ENCODE results near the gene IL34. TPM values are rescaled to one million over a fixed set of nuclear protein-coding genes. Genes with fewer than 3 reads are reported as not detected.
"Not testable (repeated sequence)": the region's sequence is repeated elsewhere in the genome, so short reads cannot be mapped to it uniquely, and the experiment has no call there.

IL34 gene
- total and polyA plus RNA-seq, 2 experiments from 2014 or later: 4.3 to 6.6 TPM

GRCh38 chr16:70632273-70632672 lies 14.1 kb upstream of the IL34 start:
- Mint-ChIP-seq H3K4me1 (peaks cover 19% of the 10 kb centered on the region), H3K9me3 (peaks cover 10% of the 10 kb centered on the region; the same call in 2 of the 3 replicates), H3K4me3 (no peak overlapping the region), H3K36me3 (ENCODE audit: low read depth) (peaks cover 13% of the 10 kb centered on the region; the same call in 2 of the 3 replicates), H3K27ac (0 out of 2 replicates have a peak overlapping the region, but pooled peaks have one; percentile 39), H3K27me3 (ENCODE audit: insufficient read depth, low read depth, poor library complexity) (peaks cover 2% of the 10 kb centered on the region)
- Histone ChIP-seq H4K20me1 (replicated peaks; ENCODE audit: insufficient read depth) (no peaks in the 10 kb centered on the region), H3K4me3 (no peak overlapping the region), H3K4me2 (no peak overlapping the region), H3K27ac (ENCODE audit: low read depth) (no peak overlapping the region), H2AFZ (peak overlapping the region; percentile 85; the same call in 1 of the 2 replicates), H3K79me2 (replicated peaks; ENCODE audit: insufficient read depth) (peaks cover 16% of the 10 kb centered on the region), H3K4me1 (ENCODE audit: insufficient read depth) (peaks cover 24% of the 10 kb centered on the region), H3K9me2 (ENCODE audit: insufficient read depth) (no peaks in the 10 kb centered on the region), H3K27me3 (ENCODE audit: insufficient read depth) (no peaks in the 10 kb centered on the region), H3F3A (replicated peaks; ENCODE audit: low read depth) (no peaks in the 10 kb centered on the region), H3K36me3 (ENCODE audit: insufficient read depth) (no peaks in the 10 kb centered on the region)
- peak; percentile 24; the same call in 2 of the 3 replicates for ATAC-seq
- peak; percentile 53 for DNase-seq (ENCODE audit: low spot score)
- TF ChIP-seq STAT1 (IDR thresholded peaks at IDR 0.05; ENCODE audit: unreplicated experiment) (no peak), POLR2AphosphoS5 (IDR thresholded peaks at IDR 0.05; ENCODE audit: low read depth) (no peak), NANOG (IDR thresholded peaks at IDR 0.05; ENCODE audit: borderline replicate concordance) (no peak), ZNF114 (CRISPR knock-in tag; IDR thresholded peaks at IDR 0.05) (no peak), ETS1 (IDR thresholded peaks at IDR 0.05) (no peak), ZNF462 (CRISPR knock-in tag; IDR thresholded peaks at IDR 0.05) (no peak), EZH2 (IDR thresholded peaks at IDR 0.05; ENCODE audit: low read depth, unreplicated experiment) (no peak), CREB1 (CRISPR knock-in tag; IDR thresholded peaks at IDR 0.05; ENCODE audit: low read depth) (no peak), EZH2phosphoT487 (IDR thresholded peaks at IDR 0.05; ENCODE audit: unreplicated experiment) (no peak), ZNF331 (CRISPR knock-in tag; IDR thresholded peaks at IDR 0.05; ENCODE audit: low read depth) (no peak), CTCF (conservative IDR thresholded peaks at IDR 0.05; ENCODE audit: low read depth in 2 of 2) (no peak)

GRCh38 chr16:70633617-70634016 lies 12.7 kb upstream of the IL34 start:
- H3K27ac Mint-ChIP-seq; H3K27me3 Mint-ChIP-seq (ENCODE audit: insufficient read depth, low read depth, poor library complexity); H4K20me1 ChIP-seq (replicated peaks; ENCODE audit: insufficient read depth); H2AFZ ChIP-seq; H3K4me2 ChIP-seq; H3K4me3 ChIP-seq; H3K36me3 ChIP-seq (ENCODE audit: insufficient read depth); H3K27me3 ChIP-seq (ENCODE audit: insufficient read depth); H3F3A ChIP-seq (replicated peaks; ENCODE audit: low read depth); H3K4me3 Mint-ChIP-seq; DNase-seq (ENCODE audit: low spot score); H3K9me2 ChIP-seq (ENCODE audit: insufficient read depth); H3K27ac ChIP-seq (ENCODE audit: low read depth); ATAC-seq; H3K79me2 ChIP-seq (replicated peaks; ENCODE audit: insufficient read depth); H3K36me3 Mint-ChIP-seq (ENCODE audit: low read depth): not testable (repeated sequence)
- peaks cover 10% of the 10 kb centered on the region; the same call in 2 of the 3 replicates for H3K9me3 Mint-ChIP-seq
- peaks cover 19% of the 10 kb centered on the region for H3K4me1 Mint-ChIP-seq
- peaks cover 24% of the 10 kb centered on the region for H3K4me1 ChIP-seq (ENCODE audit: insufficient read depth)

Data from GM23338 (cell line).